NCI-H1417 treated with DMSO at 0.1 percent for 48 hours (cell line): ENCODE data around the gene DIAPH3.
"Not testable (repeated sequence)": the region's sequence is repeated elsewhere in the genome, so short reads cannot be mapped to it uniquely, and the experiment has no call there.

Experiments
- DNase-seq: peaks from one replicate; lab custom pipeline; 2025; lab: John Stamatoyannopoulos, UW

Gene DIAPH3

DNA sequence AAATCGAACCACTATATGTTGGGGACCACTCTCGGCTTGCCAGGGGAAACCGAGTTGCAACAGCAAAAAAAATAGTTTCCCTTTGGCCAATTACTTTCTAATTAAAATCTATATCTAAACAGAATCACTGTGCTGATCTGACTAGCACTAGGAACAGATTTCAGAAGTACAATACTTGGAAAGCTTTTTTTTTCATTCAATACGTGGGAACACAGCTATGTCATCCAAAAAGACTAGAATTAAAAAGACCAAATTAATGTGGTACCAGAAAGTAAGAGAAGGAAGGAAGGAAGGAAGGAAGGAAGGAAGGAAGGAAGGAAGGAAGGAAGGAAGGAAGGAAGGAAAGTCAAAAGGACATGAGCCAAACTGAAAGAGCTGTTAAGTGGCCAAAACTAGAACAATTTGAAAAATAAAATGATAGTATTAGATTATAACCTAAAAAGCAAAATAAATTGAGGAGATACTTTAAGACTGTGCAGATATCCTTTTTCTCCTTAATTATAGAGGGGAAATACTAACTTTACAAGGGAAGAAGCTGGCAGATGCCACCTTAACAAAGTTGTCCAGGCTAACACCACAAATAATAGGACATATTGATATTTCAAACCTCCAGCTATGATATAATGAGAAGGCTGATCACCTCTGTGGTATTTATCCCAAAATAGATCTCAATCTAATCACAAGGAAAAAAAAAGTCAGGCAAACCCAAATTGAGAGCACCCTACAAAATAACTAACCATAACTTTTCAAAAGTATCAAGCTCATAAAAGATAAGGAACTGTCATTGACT, 63.9 kb downstream of the DIAPH3 start:
- no peak for DNase-seq

DNA sequence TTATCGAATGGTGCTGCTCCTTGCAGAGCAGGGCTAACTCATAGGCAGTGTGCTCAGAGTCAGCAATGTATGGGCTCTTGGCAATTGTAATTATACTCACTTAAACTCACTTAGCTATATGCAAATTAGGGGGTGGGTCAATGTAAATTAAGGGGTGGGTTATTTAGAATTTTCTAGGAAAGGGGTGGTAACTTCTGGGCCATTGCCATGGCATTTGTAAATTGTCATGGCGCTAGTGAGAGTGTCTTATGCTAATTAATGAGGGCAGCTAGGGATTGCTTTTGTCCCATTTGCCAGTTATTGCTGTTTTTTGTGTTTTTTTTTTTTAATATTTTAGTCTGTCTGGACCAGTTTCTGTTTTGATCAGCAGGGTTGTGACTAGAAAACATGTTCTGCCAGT, 68.4 kb downstream of the DIAPH3 start:
- DNase-seq = no peak

DNA sequence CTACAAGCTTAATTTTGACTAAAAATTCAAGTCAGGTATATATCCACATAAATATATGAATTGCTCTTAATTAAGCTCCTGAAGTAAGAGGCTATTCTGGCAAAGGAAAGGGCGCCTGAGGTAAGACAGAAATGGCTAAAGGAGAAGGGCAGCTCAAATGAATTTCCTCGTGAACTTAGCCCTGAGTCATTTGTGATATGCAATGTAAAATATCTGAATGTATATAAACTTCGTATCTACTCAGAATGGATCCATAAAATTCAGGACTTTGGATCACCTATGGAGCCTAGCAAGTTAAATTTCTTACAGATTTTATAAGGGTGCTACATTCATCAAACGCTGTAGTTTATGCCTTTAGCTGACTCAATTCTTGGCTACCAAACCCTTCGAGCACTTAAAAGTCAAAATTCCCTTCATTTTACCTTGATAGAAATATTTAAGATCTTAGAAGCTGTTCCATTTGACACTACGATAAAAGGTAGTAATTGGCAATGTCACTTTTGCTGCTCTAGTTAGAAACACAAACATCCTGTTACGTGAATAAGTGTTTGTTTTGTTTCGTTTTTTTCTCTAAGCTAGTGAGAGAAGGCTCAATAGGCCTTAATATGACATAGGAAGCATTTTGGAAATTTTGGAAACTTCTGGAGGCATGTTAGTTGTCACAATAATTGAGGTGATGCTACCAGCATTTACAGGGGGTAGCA, 69.2 kb downstream of the DIAPH3 start:
- no peak for DNase-seq

DNA sequence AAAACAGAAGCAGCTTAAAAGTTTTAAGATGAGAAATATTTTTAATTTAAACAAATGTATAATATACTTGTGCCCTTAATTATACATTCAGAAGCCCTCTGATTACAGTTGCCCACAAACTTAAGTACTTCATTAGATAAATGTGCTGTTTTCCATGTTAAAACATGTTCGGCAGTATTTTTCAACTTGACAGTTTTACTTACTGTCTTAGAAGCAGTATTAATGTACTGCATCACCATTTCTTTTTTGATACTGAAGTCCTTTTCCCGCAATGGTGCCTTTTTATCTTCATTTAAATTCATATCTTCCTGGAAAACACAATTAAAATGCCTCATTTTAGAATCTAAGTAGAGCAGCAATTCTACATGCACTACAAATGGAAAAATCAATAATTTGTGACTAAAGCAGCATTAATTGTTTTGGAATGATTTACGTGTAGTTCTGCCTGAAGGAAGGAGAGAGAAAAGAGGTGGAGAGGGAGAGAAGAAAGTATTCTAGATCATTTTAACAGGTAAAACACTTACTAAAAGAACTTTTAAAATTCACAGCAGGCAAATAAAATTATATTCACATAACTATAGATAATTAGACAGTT, 70.2 kb downstream of the DIAPH3 start:
- no peak for DNase-seq

DNA sequence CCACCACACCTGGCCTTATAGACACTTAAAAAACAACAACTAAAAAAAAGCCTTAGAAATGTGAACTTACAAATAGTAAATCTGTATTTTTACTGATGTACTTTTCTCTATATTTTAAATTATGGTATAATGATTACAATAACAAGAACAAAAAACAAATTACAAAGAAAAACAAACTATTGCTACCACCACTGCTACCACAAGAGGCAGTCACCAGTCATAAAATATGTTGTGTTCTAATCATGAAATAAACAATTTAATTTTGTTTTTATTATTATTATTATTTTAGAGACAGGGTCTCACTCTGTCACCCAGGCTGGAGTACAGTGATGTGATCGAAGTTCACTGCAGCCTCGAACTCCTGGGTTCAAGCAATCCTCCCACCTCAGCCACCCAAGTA, 72.2 kb downstream of the DIAPH3 start:
- no peak for DNase-seq

DNA sequence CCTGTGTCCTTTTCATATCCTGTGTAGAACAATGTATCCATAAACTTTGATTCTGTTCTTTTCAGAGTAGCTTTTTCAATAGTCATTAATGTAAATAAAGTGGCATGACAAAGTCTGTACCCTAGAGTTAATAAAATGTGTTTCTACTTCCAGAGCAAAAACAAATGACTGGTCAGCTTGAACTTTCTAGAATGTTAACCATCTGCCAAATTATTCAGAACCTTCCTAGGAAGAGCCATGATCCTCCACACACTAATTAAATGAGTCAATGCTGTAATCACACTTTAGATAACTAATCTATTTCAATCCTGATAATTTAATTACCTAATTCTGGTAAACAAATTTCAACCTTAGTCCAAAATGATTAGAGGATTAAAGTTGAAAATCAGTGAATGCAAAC, 73.2 kb downstream of the DIAPH3 start:
- no peak for DNase-seq

DNA sequence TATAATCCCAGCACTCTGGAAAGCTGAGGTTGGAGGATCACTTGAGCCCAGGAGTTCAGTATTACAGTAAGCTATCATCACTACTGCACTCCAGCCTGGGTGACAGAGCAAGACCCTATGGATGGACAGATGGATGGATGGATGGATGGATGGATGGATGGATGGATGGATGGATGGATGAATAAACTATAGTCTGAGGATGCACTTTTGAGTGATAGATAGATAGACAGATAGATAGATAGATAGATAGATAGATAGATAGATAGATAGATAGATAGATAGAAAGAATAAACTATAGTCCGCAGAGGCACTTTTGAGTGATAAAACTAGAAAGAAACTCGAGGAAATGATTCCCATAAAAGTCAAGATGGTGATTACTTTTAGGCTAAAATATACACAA, 79.9 kb downstream of the DIAPH3 start:
- not testable (repeated sequence) for DNase-seq

GRCh38 chr13:60080850-60081249, 82.9 kb downstream of the DIAPH3 start:
- DNase-seq = no peak

DNA sequence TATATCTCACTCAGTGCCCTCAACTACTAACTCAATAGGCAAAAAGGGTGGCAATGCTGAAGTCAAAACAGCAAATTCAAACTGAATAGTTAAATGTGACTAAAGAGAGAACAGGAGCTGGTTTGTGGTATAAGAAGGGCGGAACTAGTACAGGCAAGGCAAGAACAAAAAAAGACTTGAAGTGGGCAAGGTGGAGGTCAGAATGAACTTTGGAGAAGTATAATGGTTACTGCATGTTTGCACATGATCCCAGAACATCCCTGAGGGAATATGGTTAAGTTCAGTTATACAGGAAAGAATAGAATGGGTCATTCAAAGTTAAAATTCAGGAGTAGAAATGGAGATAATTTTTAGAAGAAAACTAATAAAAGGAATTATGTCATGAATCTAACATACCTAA, 85.5 kb downstream of the DIAPH3 start:
- DNase-seq = no peak

GRCh38 chr13:60075850-60076249, 87.9 kb downstream of the DIAPH3 start:
- DNase-seq = no peak

GRCh38 chr13:60074397-60074796, 89.3 kb downstream of the DIAPH3 start:
- DNase-seq = no peak

DNA sequence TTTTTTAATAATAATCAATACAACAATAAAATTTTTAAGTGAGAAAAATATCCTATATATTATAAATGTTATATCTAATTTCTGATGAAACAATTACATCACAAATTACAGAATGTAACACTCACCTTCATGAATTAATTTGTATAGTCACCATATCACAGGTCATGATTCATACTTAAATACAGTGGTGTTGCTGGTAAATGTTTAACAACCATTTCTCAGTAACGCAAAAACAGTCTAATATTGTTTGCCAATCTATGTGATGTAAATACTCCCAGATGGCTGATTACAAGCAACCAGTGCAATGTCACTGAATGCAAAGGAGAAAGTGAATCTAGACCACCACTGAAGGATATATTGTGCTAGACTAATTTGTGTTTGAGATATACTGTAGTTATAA, 97.5 kb downstream of the DIAPH3 start:
- DNase-seq = no peak

DNA sequence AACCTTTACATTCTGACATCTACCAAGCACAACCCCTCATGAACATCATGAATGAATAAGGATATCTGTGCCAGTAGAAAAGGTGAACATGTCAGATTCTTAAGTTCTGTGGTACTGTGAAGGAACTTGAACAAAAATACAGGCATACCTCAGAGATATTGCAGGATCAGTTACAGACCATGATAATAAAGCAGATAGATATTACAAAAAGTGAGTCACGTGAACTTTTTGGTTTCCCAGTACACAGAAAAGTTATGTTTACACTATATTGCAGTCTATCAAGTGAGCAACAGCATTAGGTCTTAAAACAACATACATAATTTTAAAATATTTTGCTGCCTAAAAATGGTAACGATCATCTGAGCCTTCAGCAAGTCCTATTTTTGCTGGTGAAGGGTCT, 101.2 kb downstream of the DIAPH3 start:
- no peak for DNase-seq

DNA sequence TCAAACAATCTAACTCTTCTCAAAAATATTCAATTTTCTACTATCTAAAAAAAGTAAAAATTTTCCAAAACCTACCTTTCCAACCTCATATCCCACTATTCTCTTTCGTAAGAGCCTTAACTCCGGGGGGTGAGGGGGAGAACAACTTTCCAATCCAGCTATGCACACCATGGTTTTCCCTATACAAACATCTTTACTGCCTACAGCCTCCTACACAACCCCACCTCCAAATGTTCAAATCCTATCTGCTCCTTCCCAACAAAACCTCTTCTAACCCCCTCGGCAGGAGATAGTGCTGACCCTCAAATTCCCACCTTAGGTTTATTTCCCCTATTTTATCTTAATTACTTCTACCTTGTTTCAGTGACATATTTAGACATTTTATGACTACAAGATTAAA, 102.0 kb downstream of the DIAPH3 start:
- no peak for DNase-seq

DNA sequence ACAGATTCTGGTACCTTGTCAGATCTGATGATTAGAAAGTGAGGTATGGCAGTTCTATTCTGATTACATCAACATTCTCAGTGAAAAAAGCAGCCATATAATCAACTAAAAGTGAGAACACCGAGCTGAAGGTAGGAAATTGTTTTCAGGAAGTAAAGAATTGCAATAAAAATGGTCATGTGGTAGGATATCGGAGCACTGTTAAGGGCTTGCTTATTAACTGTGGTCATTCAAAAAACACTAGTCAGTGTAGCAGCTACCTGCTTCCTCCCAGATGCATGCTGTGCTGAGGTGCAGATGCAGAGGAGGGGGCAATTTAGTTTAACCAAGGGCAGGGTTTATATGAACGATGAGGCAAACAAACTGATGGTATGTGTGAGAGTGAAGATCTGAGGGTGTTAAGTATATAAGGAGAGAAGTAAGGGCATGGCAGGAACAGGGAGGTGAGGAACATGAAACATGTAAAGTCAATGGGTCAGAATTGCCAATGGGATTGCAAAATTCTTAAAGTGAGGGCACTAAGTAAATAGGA, 111.9 kb downstream of the DIAPH3 start:
- DNase-seq = no peak

GRCh38 chr13:60048353-60048752, 115.4 kb downstream of the DIAPH3 start:
- DNase-seq = not testable (repeated sequence)

DNA sequence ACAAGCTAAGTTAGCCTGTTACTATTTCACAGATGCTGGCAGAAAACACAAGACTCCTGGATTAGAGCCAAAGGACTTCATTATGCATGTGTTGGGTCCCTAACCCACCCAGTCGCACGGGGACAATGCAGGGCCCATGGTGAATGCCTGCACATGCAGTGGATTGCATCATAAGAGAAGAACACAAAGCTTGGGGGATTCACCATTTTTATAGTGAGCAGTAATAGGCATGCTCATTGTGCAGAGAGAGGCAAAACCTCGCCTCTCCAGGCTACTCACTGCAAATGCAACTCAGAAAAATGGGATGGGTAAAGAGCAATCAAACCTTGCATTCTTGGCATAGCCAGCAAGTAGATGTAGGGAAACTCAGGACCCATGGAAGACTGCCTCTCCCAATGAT, 115.8 kb downstream of the DIAPH3 start:
- no peak for DNase-seq

DNA sequence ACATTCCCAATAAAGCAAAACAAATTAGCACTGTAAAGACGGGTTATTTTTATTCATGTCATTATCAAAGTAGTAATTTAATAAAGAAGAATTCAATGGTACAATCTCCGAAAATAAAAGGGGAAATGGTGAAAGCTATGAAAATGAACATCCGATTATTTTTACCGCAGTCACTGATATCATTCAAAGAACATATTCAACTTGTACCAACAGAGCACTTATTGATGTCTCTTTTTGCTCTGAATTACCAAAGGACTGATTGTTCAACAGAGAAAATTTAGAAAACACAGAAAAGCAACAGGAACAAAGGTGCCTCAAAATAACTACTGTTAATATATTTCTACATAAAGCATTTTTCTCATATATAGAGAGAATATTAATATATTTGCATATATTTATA, 119.4 kb downstream of the DIAPH3 start:
- no peak for DNase-seq

GRCh38 chr13:60043262-60043661, 120.5 kb downstream of the DIAPH3 start:
- DNase-seq = no peak

- DNase-seq = not testable (repeated sequence)
These were observed 123.1 kb downstream of the DIAPH3 start for GRCh38 chr13:60040668-60041067.

DNA sequence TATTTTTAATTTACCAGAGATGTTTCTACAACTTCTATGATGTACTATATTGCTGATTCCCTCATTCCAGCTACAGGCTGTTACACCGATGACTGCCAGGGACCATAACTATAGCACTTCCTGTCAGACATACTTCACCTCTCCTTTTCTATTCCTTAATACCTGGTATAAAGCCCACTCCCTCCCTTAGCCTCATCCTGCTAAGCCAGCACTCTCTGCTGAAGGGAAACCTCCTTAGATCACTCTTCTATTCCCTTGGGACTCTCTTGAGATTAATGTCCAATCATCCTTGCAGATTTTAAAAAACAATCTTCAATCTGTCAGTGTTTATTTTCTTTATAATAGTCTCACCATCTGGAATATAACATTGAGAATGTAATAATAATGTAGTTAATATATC, 127.9 kb downstream of the DIAPH3 start:
- no peak for DNase-seq

DNA sequence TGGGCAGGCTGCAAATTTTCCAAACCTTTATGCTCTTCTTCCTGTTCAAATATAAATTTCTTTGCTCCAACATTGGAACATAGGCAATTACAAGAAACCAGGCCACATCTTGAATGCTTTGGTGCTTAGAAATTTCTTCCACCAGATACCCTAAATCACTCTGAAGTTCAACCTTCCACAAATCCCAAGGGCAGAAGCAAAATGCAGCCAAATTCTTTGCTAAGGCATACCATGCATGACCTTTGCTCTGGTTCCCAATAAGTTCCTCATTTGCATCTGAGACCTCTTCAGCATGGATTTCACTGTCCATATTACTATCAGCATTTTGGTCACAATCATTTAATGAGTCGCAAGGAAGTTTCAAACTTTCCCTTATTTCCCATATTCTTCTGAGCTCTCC, 130.9 kb downstream of the DIAPH3 start:
- no peak for DNase-seq

DNA sequence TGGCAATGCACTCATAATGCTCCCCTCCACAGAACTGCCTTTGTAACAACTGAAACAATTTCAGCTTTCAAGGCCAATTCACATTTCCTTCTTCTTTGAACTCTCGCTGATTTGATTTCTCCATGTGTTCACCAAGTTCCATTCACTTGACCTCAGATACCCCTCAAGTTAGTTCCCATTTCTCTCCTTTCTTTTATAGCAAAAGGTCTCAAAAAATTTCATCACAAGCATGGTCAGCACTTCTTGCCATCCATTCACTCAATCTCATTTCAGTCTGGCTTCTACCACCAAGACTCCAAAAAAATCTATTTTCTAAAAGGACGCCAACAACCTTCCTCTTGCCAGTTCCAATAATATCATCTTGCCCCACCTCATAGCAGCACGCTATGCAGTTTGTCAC, 135.7 kb downstream of the DIAPH3 start:
- DNase-seq = no peak
